Upper lobe of left lung (tissue), 4 donors: ENCODE measurements around the gene MACROD2.

Experiments
- CTCF ChIP-seq, 6 experiments: fragments of 450-650 bp in 4 of 6; fragments of 200-600 bp in 2 of 6; sonication (generic) in 2 of 6; IDR thresholded peaks; one replicate each; pipeline ENCODE4 v1.5.1; 2016 to 2019; ENCODE audit warnings: antibody characterized with exemption in 6 of 6
- POLR2A ChIP-seq, 4 donors: fragments of 450-650 bp; IDR thresholded peaks; one replicate each; pipeline ENCODE4 v1.5.1; 2016 to 2017; ENCODE audit warnings: antibody characterized with exemption in 4 of 4, mild to moderate bottlenecking in 2 of 4
- POLR2AphosphoS5 ChIP-seq, 2 donors: sonication (generic); formaldehyde crosslinking; IDR thresholded peaks; one replicate each; pipeline ENCODE4 v1.5.1; 2017; ENCODE audit warnings: antibody characterized with exemption in 2 of 2

DNA sequence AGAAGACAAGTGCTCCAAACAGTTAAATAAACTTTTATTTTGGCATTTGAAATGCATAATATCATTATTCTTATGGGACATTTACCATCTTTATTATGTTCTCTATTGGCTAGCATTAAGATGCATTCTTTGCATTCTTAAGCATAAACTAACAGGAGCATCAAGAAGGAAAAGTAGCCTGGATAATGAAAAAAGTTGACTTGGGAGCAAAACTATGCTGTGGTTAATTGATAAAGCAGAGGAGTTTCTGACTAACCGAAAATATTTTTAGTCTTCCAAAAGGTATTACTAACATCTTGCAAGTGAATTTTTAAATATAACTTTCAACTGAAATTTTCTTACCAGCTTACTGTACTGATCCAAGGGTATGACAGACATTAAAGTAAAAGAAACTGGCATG lies 201.8 kb downstream of the MACROD2 start:
- TF ChIP-seq POLR2A (IDR thresholded peaks at IDR 0.05) = no peak
- no peak for TF ChIP-seq CTCF (IDR thresholded peaks at IDR 0.05)
- TF ChIP-seq POLR2AphosphoS5 (IDR thresholded peaks at IDR 0.05) = no peak
